Ovary (tissue), 9 donors: ENCODE data around the gene PNMA8C. TPM values are rescaled to one million over a fixed set of nuclear protein-coding genes. Genes with fewer than 3 reads are reported as not detected.

Experiments used
- DNase-seq, 5 donors: peaks; one replicate each; pipeline ENCODE4 v3.0.0-alpha.2; 2019 to 2020
- H3K27ac ChIP-seq, 2 donors: fragments of 200-600 bp; one replicate each; pipeline versions ENCODE4 v1.5.1 to v1.8.0; 2019 to 2022
- H3K27me3 ChIP-seq: fragments of 200-600 bp; one replicate; pipeline ENCODE4 v1.8.0; 2022
- H3K36me3 ChIP-seq: fragments of 200-600 bp; sonication (generic); one replicate; pipeline ENCODE4 v1.5.1; 2019
- H3K4me1 ChIP-seq: one replicate; pipeline ENCODE4 v1.8.1; 2013; ENCODE audit warnings: mild to moderate bottlenecking, moderate library complexity; ENCODE audit not compliant: insufficient read depth
- H3K4me3 ChIP-seq: fragments of 200-600 bp; sonication (generic); one replicate; pipeline ENCODE4 v1.5.1; 2017
- H3K9me3 ChIP-seq, 2 donors: fragments of 200-600 bp in 1 of 2; sonication (generic) in 1 of 2; one replicate each; pipeline versions ENCODE4 v1.5.1 to v1.8.1; 2013 to 2019; ENCODE audit warnings: mild to moderate bottlenecking in 1 of 2, moderate library complexity in 1 of 2
- EP300 ChIP-seq: sonication (generic); formaldehyde crosslinking; IDR thresholded peaks from one replicate; pipeline ENCODE4 v1.6.1; 2017; ENCODE audit warnings: antibody characterized with exemption
- POLR2A ChIP-seq: fragments of 450-650 bp; IDR thresholded peaks from one replicate; pipeline ENCODE4 v1.6.1; 2017; ENCODE audit warnings: antibody characterized with exemption, mild to moderate bottlenecking, moderate library complexity
- WGBS, 3 donors: extraction: QIAGEN DNeasy Blood & Tissue Kit in 1 of 3; methylation state at CpG; one replicate each; pipeline versions ENCODE4 v1.1.5 to v1.1.7; 2013 to 2017; 5-methylcytosine and 5-hydroxymethylcytosine counted together
- intact Hi-C, 4 donors: fragments of 100-400 bp; cut with DNase I; formaldehyde crosslinking; loops; one replicate each; pipeline versions ENCODE4 v1.11.0 to v1.15.1; 2022 to 2023
- polyA plus RNA-seq, 2 donors: library from polyadenylated mRNA; stranded (reverse); fragments of 200-250 nt in 1 of 2; fragments of 350-450 nt in 1 of 2; fragmentation: Illumina TruSeq in 1 of 2; extraction: RNeasy Lipid Tissue Mini Kit (QIAGEN cat#74804) in 1 of 2; gene quantifications; one replicate each; pipeline ENCODE4 v1.2.3, GENCODE V29; 2013 to 2014
- total RNA-seq, 7 donors: library from RNA; depleted of rRNA in 2 of 7; stranded (reverse); fragments of >200 nt in 2 of 7; fragmentation: NEBNext Ultra II Directional in 3 of 7; extraction: Animal tissue kit (Norgen Biotek cat#: 25700) in 3 of 7; gene quantifications; one replicate each; pipeline versions ENCODE4 v1.1.0 to v1.2.4, GENCODE V29; 2016 to 2023
- TF ChIP-seq, protein P1 (sequence below), 3 donors: fragments of 450-650 bp in 2 of 3; fragments of 200-600 bp in 1 of 3; IDR thresholded peaks; one replicate each; pipeline versions ENCODE4 v1.5.1 to v1.8.0; 2016 to 2022; ENCODE audit warnings: antibody characterized with exemption in 3 of 3, mild to moderate bottlenecking in 1 of 3
- donor health status: DM: no; HTN: no; CAD: no; lungs with moderate emphysema.
- donor health status: DM: no; HTN: no; CAD: no.
- donor health status: Bipolar disorder and iron deficiency.
- donor health status: DM: yes; HTN: yes; CAD: no.
- donor health status: DM: no; HTN: no; CAD: no.
- donor health status: DM: yes; HTN: yes; CAD: no.

Gene PNMA8C
- total and polyA plus RNA-seq, 9 donors, result 0.15 to 0.82 (median 0.35) TPM; not detected in 1

DNA sequence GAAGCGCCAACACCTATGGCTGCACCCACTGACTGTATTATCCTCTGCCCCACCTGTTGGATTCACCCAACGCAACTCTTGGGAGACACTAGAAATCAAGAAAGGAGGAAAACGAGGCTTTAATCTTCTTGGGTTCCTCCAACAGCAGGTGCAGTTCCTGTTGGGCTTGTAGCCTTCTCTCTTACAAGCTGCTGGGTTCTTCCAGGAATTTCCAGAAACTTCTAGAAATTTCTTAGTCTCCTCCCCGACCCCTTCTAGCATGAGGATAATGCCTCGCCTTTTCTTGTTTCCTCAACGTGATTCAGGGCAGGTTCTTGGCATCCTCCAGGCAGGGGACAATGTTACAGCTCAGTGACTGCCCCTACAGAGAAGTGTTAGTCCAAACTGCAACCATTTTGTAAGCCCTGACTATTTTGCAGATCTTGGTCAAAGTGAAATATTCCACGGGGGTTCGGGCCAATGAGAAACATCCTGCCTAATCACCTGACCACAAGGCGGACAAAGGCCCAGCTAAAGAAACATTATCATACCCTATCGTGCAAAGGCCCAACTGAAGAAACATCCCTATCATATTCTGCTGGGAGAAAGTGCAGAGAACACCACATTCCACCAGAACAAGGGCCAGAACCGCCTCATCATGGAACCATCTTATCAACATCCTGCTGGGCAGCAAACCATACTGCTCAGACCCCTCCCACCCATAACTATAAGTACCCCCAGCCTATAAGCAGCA, 43.2 kb upstream of the PNMA8C start:
- Histone ChIP-seq H3K27ac (peak overlapping the region; percentile 31 to 82), H3K9me3 (no peaks in the 10 kb centered on the region), H3K27me3 (no peaks in the 10 kb centered on the region), H3K36me3 (no peaks in the 10 kb centered on the region), H3K4me3 (peak overlapping the region; percentile 51), H3K4me1 (peaks cover 8% of the 10 kb centered on the region)
- intact Hi-C loops, result no loop called here
- no peak for DNase-seq
- TF ChIP-seq EP300 (no peak), POLR2A (no peak)
- TF ChIP-seq, protein P1, sequence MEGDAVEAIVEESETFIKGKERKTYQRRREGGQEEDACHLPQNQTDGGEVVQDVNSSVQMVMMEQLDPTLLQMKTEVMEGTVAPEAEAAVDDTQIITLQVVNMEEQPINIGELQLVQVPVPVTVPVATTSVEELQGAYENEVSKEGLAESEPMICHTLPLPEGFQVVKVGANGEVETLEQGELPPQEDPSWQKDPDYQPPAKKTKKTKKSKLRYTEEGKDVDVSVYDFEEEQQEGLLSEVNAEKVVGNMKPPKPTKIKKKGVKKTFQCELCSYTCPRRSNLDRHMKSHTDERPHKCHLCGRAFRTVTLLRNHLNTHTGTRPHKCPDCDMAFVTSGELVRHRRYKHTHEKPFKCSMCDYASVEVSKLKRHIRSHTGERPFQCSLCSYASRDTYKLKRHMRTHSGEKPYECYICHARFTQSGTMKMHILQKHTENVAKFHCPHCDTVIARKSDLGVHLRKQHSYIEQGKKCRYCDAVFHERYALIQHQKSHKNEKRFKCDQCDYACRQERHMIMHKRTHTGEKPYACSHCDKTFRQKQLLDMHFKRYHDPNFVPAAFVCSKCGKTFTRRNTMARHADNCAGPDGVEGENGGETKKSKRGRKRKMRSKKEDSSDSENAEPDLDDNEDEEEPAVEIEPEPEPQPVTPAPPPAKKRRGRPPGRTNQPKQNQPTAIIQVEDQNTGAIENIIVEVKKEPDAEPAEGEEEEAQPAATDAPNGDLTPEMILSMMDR (IDR thresholded peaks at IDR 0.05), result no peak
- WGBS, 3 donors, result 47 to 54% (median 51%) methylated on average over 11 of the region's 11 CpGs

DNA sequence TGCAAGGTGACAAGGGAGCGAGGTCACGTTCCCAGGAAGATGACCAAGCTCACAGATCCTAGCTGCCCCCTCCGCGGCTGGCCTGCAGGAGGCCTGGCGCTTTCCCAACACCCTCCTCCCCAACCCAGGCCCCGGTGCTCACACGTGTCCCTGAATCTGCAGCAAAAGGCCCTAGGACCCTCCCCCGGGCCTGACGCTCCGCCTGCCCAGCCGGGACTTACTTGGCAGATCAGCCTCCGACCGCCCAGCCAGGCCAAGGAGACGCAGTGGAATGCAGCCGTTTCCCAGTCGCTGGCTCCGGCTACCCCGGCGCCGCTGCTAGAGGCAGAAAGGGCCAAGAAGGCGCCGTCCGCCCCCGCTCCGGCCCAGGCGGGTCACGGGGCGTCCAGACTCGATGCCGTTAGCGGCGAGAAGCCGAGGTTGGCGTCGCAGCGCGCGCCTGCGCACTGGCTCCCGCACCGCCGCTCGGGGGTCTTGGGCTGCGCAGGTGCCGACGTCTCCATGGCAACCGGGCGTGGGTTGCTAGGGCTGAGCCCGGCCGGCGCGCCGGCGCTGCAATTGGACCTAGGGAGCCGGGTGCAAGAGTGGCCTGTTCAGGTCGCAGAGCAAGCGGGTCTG, 42.5 kb upstream of the PNMA8C start, which contains the start of gene PNMA8A:
TSS of gene PNMA8A (minus strand) at position 448 of the 618 bp plus-strand sequence. CDS start 528 bp downstream, outside the sequence.
- H3K4me3 ChIP-seq, result peak within 1 kb of the TSS; percentile 51
- intact Hi-C loops, result no loop called here
- peak within 1 kb of the TSS; percentile 31 to 82 for H3K27ac ChIP-seq
- no peaks in the 10 kb centered on the region for H3K36me3 ChIP-seq
- H3K27me3 ChIP-seq, result no peaks in the 10 kb centered on the region
- H3K9me3 ChIP-seq, result no peaks in the 10 kb centered on the region
- peaks cover 8% of the 10 kb centered on the region for H3K4me1 ChIP-seq
- peak; percentile 78 to 90 (median 87) for DNase-seq
- WGBS, 3 donors, result 1 to 2% (median 2%) methylated on average over 41 to 57 of the region's 57 CpGs
- TF ChIP-seq EP300, result no peak
- peak; percentile 12 for TF ChIP-seq POLR2A
- TF ChIP-seq, protein P1 (IDR thresholded peaks at IDR 0.05), result peak in 1 of 3 donors; percentile 39

DNA sequence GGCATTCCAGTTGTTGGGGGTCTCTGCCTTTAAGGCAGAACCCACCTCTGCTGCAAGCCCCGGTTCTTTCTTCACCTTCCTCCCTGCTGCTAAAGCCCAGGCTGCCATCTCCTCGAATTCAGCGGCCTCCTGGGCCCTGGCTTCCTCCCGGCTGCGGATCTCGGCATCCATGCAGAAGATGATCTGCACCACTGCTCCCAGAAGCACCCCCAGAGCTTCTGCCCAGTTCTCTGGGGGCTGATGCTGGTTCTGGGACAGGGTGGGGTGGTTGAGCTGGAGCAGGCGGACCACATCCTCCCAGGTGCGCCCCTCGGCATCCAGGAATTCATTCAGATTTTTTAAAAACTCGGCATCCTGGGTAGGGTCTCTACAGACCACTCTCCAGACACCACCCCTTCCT, 41.6 kb upstream of the PNMA8C start:
- Histone ChIP-seq H3K27ac (peak overlapping the region in 1 of 2 donors; percentile 82), H3K27me3 (no peaks in the 10 kb centered on the region), H3K4me1 (peaks cover 8% of the 10 kb centered on the region), H3K9me3 (no peaks in the 10 kb centered on the region), H3K36me3 (no peaks in the 10 kb centered on the region), H3K4me3 (no peak overlapping the region)
- DNase-seq, result peak in 1 of 5 donors; percentile 38
- intact Hi-C loops, result no loop called here
- WGBS, 3 donors, result 94 to 96% (median 94%) methylated on average over 10 of the region's 10 CpGs
- TF ChIP-seq EP300 (no peak), POLR2A (no peak)
- TF ChIP-seq, protein P1 (IDR thresholded peaks at IDR 0.05), result no peak

DNA sequence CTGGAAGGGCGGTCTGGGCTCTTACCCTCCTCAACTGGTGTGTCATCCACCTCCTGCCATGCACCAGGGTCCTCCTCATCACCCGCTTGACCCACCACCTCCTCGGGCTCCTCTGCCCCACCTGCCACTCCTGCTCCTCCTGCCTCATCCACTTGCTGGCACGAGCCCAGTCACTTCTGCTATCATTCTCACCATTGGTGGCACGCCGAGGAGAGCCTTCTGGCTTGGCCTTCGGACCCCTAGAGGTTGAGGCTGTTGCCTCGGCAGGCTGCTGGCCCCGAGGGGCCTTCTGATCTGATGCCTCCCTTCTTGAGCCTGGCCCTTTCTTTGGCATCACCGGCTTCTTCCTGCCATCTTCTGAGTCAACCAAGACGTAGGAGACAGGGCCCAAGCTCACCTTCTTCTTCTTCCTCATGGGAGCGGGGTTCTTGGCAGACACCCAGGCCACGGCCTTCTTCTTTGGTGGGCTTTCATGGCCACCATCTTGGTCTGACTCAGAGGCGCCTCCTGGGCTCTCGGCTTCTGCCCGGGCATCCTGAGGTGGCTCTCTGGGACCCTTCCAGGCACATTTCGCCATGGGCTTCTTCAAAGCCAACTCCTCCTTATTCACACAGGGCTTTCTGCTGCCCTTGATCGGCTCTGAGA, 40.9 kb upstream of the PNMA8C start:
- peak in 3 of 5 donors; percentile 46 to 60 (median 48) for DNase-seq
- Histone ChIP-seq H3K4me1 (peaks cover 8% of the 10 kb centered on the region), H3K9me3 (no peaks in the 10 kb centered on the region), H3K36me3 (no peaks in the 10 kb centered on the region), H3K4me3 (no peak overlapping the region), H3K27me3 (no peaks in the 10 kb centered on the region), H3K27ac (peak overlapping the region in 1 of 2 donors; percentile 82)
- intact Hi-C loops, result no loop called here
- 97 to 98% (median 97%) methylated on average over 18 of the region's 18 CpGs for WGBS, 3 donors
- no peak for TF ChIP-seq POLR2A
- TF ChIP-seq EP300, result no peak
- TF ChIP-seq, protein P1 (IDR thresholded peaks at IDR 0.05), result no peak
